Measurements from ENCODE around the gene SRSF5.
"Not testable (repeated sequence)": the region's sequence is repeated elsewhere in the genome, so short reads cannot be mapped to it uniquely, and the experiment has no call there.

Gene SRSF5

DNA sequence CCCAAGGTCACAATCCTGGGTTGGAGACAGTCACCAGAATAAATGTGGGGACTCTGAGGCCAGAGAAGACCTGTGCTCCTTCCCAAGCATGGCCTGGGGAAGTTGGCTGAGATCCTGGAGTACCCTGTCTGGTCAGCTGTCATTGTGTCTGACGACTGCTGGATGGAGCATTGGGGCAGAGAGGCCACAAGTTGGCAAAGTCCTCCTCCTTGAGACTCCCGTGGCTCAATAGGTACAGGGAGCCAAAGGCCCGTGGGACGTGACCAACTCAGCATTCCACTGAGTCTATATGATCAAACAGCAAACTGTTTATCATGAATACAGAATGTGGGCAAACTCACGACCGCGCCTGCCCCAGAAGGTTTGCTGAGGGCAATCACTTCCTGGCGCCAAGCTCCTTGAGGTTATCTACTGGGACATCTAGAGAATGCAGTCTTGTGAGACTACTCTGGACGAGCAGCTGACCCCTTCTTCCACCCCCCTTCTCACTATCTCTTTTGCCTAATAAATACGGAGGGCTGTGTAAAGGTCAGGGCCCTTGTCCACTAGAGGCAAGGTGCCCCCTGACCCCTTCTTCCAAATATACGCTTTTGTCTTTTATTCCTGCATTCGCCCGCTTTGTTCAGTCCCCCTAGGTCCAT lies 44.4 kb downstream of the SRSF5 start:
- FAIRE-seq, result no peak

DNA sequence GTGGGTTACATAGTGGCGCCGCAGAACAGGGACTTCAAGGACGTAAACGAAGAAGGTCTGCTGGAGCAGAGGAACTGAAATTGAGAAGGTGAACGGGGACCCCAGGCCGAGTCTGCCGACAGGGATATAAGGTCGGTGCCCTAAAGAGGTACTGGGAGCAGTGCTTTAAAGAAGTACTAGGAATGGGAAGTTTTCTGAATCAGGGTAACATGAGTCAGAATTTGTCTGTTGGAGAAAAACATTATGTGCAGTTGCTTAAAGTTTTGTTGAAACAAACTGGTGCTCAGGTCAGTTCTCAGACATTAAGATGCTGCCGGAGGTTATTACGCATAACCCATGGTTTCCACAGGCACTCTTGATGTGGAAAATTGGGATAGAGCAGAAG lies 44.9 kb downstream of the SRSF5 start:
- FAIRE-seq, result no peak

- FAIRE-seq, result no peak
Measured at GRCh38 chr14:69812711-69813110, 45.8 kb downstream of the SRSF5 start.

- FAIRE-seq, result not testable (repeated sequence)
Measured at GRCh38 chr14:69813346-69813745, 46.4 kb downstream of the SRSF5 start.

DNA sequence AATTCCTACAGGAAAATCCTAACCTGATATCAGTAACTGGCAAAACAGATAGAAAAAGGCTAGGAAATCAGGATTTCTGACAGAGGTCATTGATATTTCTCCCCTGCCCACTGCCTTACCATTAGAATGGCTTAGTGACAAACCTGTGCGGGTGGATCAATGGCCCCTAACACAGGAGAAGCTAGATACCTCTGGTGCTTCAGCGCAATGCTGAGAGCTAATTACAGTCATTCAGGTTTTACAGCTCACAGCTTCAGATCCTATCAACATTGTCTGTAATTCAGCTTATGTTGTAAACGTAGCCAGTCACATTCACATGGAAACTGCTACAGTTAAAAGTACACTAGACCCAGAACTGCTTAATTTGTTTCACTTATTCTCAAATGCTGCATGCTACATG lies 47.5 kb downstream of the SRSF5 start:
- FAIRE-seq, result no peak

DNA sequence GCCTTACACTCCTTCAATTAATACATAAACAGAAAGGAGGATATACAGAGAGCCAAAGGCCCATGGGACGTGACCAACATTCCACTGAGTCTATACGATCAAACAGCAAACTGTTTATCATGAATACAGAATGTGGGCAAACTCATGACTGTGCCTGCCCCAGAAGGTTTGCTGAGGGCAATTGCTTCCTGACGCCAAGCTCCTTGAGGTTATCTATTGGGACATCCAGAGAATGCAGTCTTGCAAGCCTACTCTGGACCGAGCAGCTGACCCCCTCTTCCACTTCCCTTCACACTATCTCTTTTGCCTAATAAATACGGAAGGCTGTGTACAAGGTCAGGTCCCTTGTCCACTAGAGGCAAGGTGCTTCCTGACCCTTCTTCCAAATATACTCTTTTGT lies 48.6 kb downstream of the SRSF5 start:
- FAIRE-seq, result no peak

GRCh38 chr14:69816216-69816615 lies 49.3 kb downstream of the SRSF5 start:
- no peak for FAIRE-seq

GRCh38 chr14:69818758-69819191 lies 51.8 kb downstream of the SRSF5 start:
- FAIRE-seq, result peak; percentile 82

DNA sequence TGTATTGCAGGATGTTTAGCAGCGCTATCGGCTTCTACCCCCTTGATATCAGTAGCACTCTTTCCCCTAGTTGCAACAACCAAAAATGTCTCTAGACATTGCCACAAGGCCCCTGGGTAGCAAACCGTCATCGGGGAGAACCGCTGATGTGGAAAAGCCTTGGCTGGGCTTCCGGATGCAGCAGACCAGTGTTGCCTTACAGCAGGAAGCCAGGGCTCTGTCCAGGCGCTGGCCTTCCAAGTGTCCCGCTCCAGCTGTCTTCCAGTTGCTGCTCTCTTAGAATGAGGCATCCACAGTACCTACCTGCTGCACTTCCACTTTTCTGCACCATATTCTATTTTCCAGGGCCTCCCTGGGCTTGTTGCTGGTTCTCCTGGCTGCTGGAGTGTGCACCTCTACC lies 52.7 kb downstream of the SRSF5 start:
- no peak for FAIRE-seq

GRCh38 chr14:69820991-69821390 lies 54.0 kb downstream of the SRSF5 start:
- FAIRE-seq, result no peak
